SK-N-MC (cell line): ENCODE data around the gene ATP5ME.

Experiments
- EZH2 ChIP-seq: fragments of 200-600 bp; sonication (generic); IDR thresholded peaks from one replicate; pipeline ENCODE4 v1.6.1; 2017; ENCODE audit warnings: antibody characterized with exemption
- POLR2AphosphoS5 ChIP-seq: IDR thresholded peaks from 2 replicates; pipeline ENCODE4 v1.6.1; 2012; ENCODE audit warnings: mild to moderate bottlenecking, low read depth, low read length, borderline replicate concordance

DNA sequence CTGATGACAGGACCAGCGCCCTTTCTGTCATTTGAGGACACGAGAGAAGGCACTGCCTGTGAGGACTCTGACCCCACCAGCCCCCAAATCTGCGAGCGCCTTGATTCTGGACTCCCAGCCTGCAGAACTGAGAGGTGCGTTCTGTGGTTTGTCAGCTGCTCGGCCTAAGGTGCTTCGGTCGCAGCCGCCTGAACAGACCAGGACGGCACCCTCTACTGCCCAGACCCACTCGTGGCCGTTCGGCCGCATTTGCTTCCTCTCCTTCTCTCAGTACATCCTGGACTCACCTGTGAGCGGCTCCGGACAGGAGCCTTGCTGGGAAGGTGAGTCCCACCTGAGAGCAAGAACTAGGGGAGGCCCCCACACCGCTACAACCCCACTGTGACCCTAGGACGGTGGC is 40.0 kb upstream of the ATP5ME start:
- TF ChIP-seq EZH2 (no peak), POLR2AphosphoS5 (no peak)
